Mesothelial cell of epicardium (in vitro differentiated cells): ENCODE results near the gene SPACDR. TPM values are rescaled to one million over a fixed set of nuclear protein-coding genes. Genes with fewer than 3 reads are reported as not detected.

Experiments used
- DNase-seq, 2 experiments: peaks; one replicate each; pipeline ENCODE4 v3.0.0; 2021; ENCODE audit warnings: low spot score in 2 of 2; ENCODE audit not compliant: unreplicated experiment in 2 of 2
- H3K27ac Mint-ChIP-seq: 2 replicates; pipeline ENCODE4 v1.8.0; 2021; ENCODE audit warnings: mixed read lengths
- H3K27me3 Mint-ChIP-seq: 2 replicates; pipeline ENCODE4 v1.8.0; 2021; ENCODE audit warnings: low read depth, mixed read lengths
- H3K36me3 Mint-ChIP-seq: 2 replicates; pipeline ENCODE4 v1.8.0; 2021; ENCODE audit warnings: mixed read lengths
- H3K4me1 Mint-ChIP-seq: 2 replicates; pipeline ENCODE4 v1.8.0; 2021; ENCODE audit warnings: mixed read lengths
- H3K4me3 Mint-ChIP-seq: 2 replicates; pipeline ENCODE4 v1.8.0; 2021; ENCODE audit warnings: mild to moderate bottlenecking, moderate library complexity, mixed read lengths
- H3K9me3 Mint-ChIP-seq: 2 replicates; pipeline ENCODE4 v1.8.0; 2021; ENCODE audit warnings: mixed read lengths
- CTCF ChIP-seq: fragments of 200-600 bp; sonication (generic); IDR thresholded peaks from one replicate; pipeline ENCODE4 v1.5.0; 2021; ENCODE audit warnings: antibody characterized with exemption; ENCODE audit not compliant: unreplicated experiment
- total RNA-seq: library from RNA; stranded (reverse); gene quantifications from 3 replicates; pipeline ENCODE4 v1.2.1, GENCODE V29; 2021

SPACDR gene
- total RNA-seq, 1 donor from 2014 or later: 2.0 TPM

- no peak for DNase-seq
- no peak for TF ChIP-seq CTCF
- H3K27ac Mint-ChIP-seq: no peak overlapping the region
- peaks cover 6% of the 10 kb centered on the region for H3K4me1 Mint-ChIP-seq
- no peaks in the 10 kb centered on the region for H3K9me3 Mint-ChIP-seq
- no peaks in the 10 kb centered on the region for H3K36me3 Mint-ChIP-seq
- H3K4me3 Mint-ChIP-seq: no peak overlapping the region
- peaks cover 14% of the 10 kb centered on the region for H3K27me3 Mint-ChIP-seq
These were observed 53.0 kb downstream of the SPACDR start for GRCh38 chr7:100411101-100411500.

- Mint-ChIP-seq H3K9me3 (no peaks in the 10 kb centered on the region), H3K36me3 (no peaks in the 10 kb centered on the region), H3K27me3 (peaks cover 24% of the 10 kb centered on the region), H3K4me3 (no peak overlapping the region), H3K4me1 (peaks cover 6% of the 10 kb centered on the region), H3K27ac (no peak overlapping the region)
- DNase-seq: no peak
- no peak for TF ChIP-seq CTCF
These were observed 56.5 kb downstream of the SPACDR start for GRCh38 chr7:100407285-100408180.

GRCh38 chr7:100406767-100407166, 57.3 kb downstream of the SPACDR start:
- H3K4me1 Mint-ChIP-seq: peaks cover 6% of the 10 kb centered on the region
- no peak for TF ChIP-seq CTCF
- DNase-seq: no peak
- H3K27ac Mint-ChIP-seq: no peak overlapping the region
- H3K36me3 Mint-ChIP-seq: no peaks in the 10 kb centered on the region
- H3K9me3 Mint-ChIP-seq: no peaks in the 10 kb centered on the region
- no peak overlapping the region for H3K4me3 Mint-ChIP-seq
- H3K27me3 Mint-ChIP-seq: peaks cover 21% of the 10 kb centered on the region

Other genes starting within 250 kb of the SPACDR start
- gene PVRIG, start 244.3 kb downstream of the SPACDR start, total RNA-seq: not detected in 3 replicates
- not detected in 3 replicates for gene SPDYE3, start 156.6 kb downstream of the SPACDR start, total RNA-seq
- 52.8 to 56.3 TPM (median 54.5 TPM) in 3 replicates for gene PILRB, start 106.1 kb downstream of the SPACDR start, total RNA-seq
- gene PILRA, start 90.8 kb downstream of the SPACDR start, total RNA-seq: 6.1 to 7.3 TPM (median 6.7 TPM) in 3 replicates
- 3.4 to 6.1 TPM (median 4.3 TPM) in 3 replicates for gene ZCWPW1, start 35.6 kb downstream of the SPACDR start, total RNA-seq
- gene MEPCE, start 34.4 kb downstream of the SPACDR start, total RNA-seq: 34.7 to 38.5 TPM (median 38.4 TPM) in 3 replicates
- 25.7 to 29.3 TPM (median 26.6 TPM) in 3 replicates for gene PPP1R35, start 27.8 kb downstream of the SPACDR start, total RNA-seq
- gene TSC22D4, start 15.0 kb upstream of the SPACDR start, total RNA-seq: 50.5 to 52.7 TPM (median 52.4 TPM) in 3 replicates
- 8.2 to 8.5 TPM (median 8.4 TPM) in 3 replicates for gene NYAP1, start 19.7 kb upstream of the SPACDR start, total RNA-seq
- gene AGFG2, start 74.9 kb upstream of the SPACDR start, total RNA-seq: 7.7 to 9.1 TPM (median 8.3 TPM) in 3 replicates
- gene SAP25, start 109.6 kb upstream of the SPACDR start, total RNA-seq: 7.9 to 13.5 TPM (median 10.6 TPM) in 3 replicates
- gene LRCH4, start 121.9 kb upstream of the SPACDR start, total RNA-seq: 117 to 128 TPM (median 127 TPM) in 3 replicates
- gene FBXO24, start 122.1 kb upstream of the SPACDR start, total RNA-seq: 0.54 to 0.93 TPM (median 0.64 TPM) in 3 replicates
- gene PCOLCE, start 138.1 kb upstream of the SPACDR start, total RNA-seq: 461 to 479 TPM (median 479 TPM) in 3 replicates
- gene MOSPD3, start 148.3 kb upstream of the SPACDR start, total RNA-seq: 22.5 to 25.9 TPM (median 24.7 TPM) in 3 replicates
- gene TFR2, start 177.3 kb upstream of the SPACDR start, total RNA-seq: 0.38 to 0.69 TPM (median 0.54 TPM) in 3 replicates
- gene ACTL6B, start 192.2 kb upstream of the SPACDR start, total RNA-seq: not detected in 3 replicates
- 173 to 178 TPM (median 174 TPM) in 3 replicates for gene GNB2, start 209.5 kb upstream of the SPACDR start, total RNA-seq
- 98.5 to 99.2 TPM (median 99.1 TPM) in 3 replicates for gene GIGYF1, start 230.0 kb upstream of the SPACDR start, total RNA-seq
- 26.0 to 27.2 TPM (median 26.6 TPM) in 3 replicates for gene POP7, start 241.9 kb upstream of the SPACDR start, total RNA-seq